ENCODE measurements around the gene IRF4.

The IRF4 gene

GRCh38 chr6:449486-450419, 58.2 kb downstream of the IRF4 start:
- DNase-seq (ENCODE audit: low spot score): no peak
- in situ Hi-C loops (cut with MboI; ENCODE audit: low pct_unique_long_range_greater_than_20kb, low sequenced_read_pairs, unreplicated experiment): no loop called here
- TF ChIP-seq, protein P1, sequence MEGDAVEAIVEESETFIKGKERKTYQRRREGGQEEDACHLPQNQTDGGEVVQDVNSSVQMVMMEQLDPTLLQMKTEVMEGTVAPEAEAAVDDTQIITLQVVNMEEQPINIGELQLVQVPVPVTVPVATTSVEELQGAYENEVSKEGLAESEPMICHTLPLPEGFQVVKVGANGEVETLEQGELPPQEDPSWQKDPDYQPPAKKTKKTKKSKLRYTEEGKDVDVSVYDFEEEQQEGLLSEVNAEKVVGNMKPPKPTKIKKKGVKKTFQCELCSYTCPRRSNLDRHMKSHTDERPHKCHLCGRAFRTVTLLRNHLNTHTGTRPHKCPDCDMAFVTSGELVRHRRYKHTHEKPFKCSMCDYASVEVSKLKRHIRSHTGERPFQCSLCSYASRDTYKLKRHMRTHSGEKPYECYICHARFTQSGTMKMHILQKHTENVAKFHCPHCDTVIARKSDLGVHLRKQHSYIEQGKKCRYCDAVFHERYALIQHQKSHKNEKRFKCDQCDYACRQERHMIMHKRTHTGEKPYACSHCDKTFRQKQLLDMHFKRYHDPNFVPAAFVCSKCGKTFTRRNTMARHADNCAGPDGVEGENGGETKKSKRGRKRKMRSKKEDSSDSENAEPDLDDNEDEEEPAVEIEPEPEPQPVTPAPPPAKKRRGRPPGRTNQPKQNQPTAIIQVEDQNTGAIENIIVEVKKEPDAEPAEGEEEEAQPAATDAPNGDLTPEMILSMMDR (IDR thresholded peaks at IDR 0.05; ENCODE audit: extremely low read depth, insufficient read depth, missing control alignments): no peak

DNA sequence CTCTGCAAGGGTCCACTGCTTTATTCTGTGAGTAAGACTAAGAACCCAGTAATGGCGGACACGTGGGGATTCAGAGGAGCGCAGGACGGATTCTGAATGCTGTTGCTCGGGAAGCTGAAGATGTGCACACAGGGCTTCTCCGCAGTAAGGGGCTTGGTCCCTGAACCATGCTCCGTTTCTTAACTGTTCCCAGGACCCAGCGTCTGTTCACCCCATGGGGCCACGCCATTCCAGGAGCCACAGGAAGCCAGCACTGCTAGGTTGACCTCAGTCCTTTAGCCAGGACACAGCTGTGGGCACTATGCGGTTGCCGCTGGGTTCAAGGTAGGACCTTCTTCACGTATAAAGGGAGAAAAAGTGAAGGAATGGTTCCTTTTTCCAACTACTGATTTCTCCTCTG, 59.8 kb downstream of the IRF4 start:
- DNase-seq (ENCODE audit: low spot score): no peak
- TF ChIP-seq, protein P1 (IDR thresholded peaks at IDR 0.05; ENCODE audit: extremely low read depth, insufficient read depth, missing control alignments): no peak
- in situ Hi-C loops (cut with MboI; ENCODE audit: low pct_unique_long_range_greater_than_20kb, low sequenced_read_pairs, unreplicated experiment): no loop called here

GRCh38 chr6:451847-452246, 60.3 kb downstream of the IRF4 start:
- no peak for DNase-seq (ENCODE audit: low spot score)
- in situ Hi-C loops (cut with MboI; ENCODE audit: low pct_unique_long_range_greater_than_20kb, low sequenced_read_pairs, unreplicated experiment): no loop called here
- TF ChIP-seq, protein P1 (IDR thresholded peaks at IDR 0.05; ENCODE audit: extremely low read depth, insufficient read depth, missing control alignments): no peak

DNA sequence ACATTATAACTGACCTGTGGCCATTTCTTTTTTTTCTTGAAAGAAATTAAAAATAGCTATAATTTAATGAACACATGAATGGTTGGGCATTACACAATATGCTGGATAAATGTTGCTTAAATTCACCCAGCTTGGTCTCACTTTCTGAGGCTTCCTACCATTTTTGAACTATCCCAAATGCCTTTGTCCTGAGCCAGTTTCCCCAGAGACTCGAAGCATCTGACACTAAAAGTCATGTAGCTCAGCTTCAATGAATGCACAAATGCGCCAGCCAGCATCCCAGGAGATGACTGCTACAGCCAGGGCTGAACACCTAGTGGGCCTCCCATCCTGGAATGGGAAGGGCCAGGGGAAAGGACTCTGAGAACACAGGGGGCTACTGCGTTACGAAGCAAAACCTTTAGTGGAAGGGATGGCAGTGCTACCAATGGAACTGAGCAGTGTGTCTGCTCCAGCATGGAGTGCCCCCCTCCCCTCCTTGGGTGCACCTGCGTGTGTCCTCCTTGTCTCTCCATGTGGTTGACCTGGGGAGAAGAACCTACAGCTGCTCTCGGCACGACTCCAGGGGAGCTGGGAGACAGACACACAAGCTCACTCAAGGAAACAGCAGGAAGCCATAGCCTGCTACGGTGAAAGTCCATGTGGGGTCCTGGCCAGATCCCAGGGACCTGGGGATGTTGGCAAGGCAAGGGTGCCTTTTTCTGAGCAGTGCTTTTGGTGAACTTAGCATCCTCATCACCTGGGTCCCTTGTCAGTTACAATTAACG, 60.9 kb downstream of the IRF4 start:
- TF ChIP-seq, protein P1 (IDR thresholded peaks at IDR 0.05; ENCODE audit: extremely low read depth, insufficient read depth, missing control alignments): no peak
- in situ Hi-C loops (cut with MboI; ENCODE audit: low pct_unique_long_range_greater_than_20kb, low sequenced_read_pairs, unreplicated experiment): no loop called here
- DNase-seq (ENCODE audit: low spot score): no peak

GRCh38 chr6:453152-453551, 61.6 kb downstream of the IRF4 start:
- DNase-seq (ENCODE audit: low spot score): no peak
- in situ Hi-C loops (cut with MboI; ENCODE audit: low pct_unique_long_range_greater_than_20kb, low sequenced_read_pairs, unreplicated experiment): no loop called here
- TF ChIP-seq, protein P1 (IDR thresholded peaks at IDR 0.05; ENCODE audit: extremely low read depth, insufficient read depth, missing control alignments): no peak

- in situ Hi-C loops (cut with MboI; ENCODE audit: low pct_unique_long_range_greater_than_20kb, low sequenced_read_pairs, unreplicated experiment): no loop called here
- no peak for DNase-seq (ENCODE audit: low spot score)
- TF ChIP-seq, protein P1 (IDR thresholded peaks at IDR 0.05; ENCODE audit: extremely low read depth, insufficient read depth, missing control alignments): no peak
Observed at GRCh38 chr6:454148-454991, 62.8 kb downstream of the IRF4 start.

Data from GM13977 (cell line).